Calu3 (cell line): ENCODE measurements around the gene ANXA1. TPM values are rescaled to one million over a fixed set of nuclear protein-coding genes. Genes with fewer than 3 reads are reported as not detected.
"Not testable (repeated sequence)": the region's sequence is repeated elsewhere in the genome, so short reads cannot be mapped to it uniquely, and the experiment has no call there.

ENCODE experiments used
- BruUV-seq: library from RNA; stranded (reverse); fragments of 400-500 nt; replicated peaks from 2 replicates; lab custom pipeline; 2021; lab: Mats Ljungman, UMichigan
- CTCF ChIA-PET: fragments of 300-600 bp; sonication (Branson Sonifier 250); formaldehyde crosslinking; loops from one replicate; lab custom pipeline; 2022; ENCODE audit warnings: antibody characterized with exemption; lab: Charles Lee
- DNase-seq: peaks from one replicate; pipeline ENCODE4 v3.0.0; 2022
- H3K27ac Mint-ChIP-seq: one replicate; pipeline ENCODE4 v1.8.0; 2022; ENCODE audit warnings: mixed read lengths; ENCODE audit not compliant: unreplicated experiment
- H3K27me3 Mint-ChIP-seq: one replicate; pipeline ENCODE4 v1.8.0; 2022; ENCODE audit warnings: mixed read lengths; ENCODE audit not compliant: unreplicated experiment
- H3K36me3 Mint-ChIP-seq: one replicate; pipeline ENCODE4 v1.8.0; 2022; ENCODE audit warnings: mild to moderate bottlenecking, moderate library complexity, mixed read lengths; ENCODE audit not compliant: insufficient read depth, unreplicated experiment
- H3K4me1 Mint-ChIP-seq: one replicate; pipeline ENCODE4 v1.8.0; 2022; ENCODE audit warnings: mild to moderate bottlenecking, low read depth, mixed read lengths; ENCODE audit not compliant: unreplicated experiment
- H3K4me3 Mint-ChIP-seq: one replicate; pipeline ENCODE4 v1.8.0; 2022; ENCODE audit warnings: mild to moderate bottlenecking, low read depth, moderate library complexity, mixed read lengths; ENCODE audit not compliant: unreplicated experiment
- H3K9me3 Mint-ChIP-seq: one replicate; pipeline ENCODE4 v1.8.0; 2022; ENCODE audit warnings: low read depth, mixed read lengths; ENCODE audit not compliant: unreplicated experiment
- CTCF ChIP-seq: fragments of 200-600 bp; IDR thresholded peaks from one replicate; pipeline ENCODE4 v1.8.0; 2022; ENCODE audit warnings: antibody characterized with exemption; ENCODE audit not compliant: unreplicated experiment
- intact Hi-C: fragments of 100-400 bp; cut with micrococcal nuclease; formaldehyde crosslinking; loops from one replicate; pipeline ENCODE4 v1.10.0; 2022; ENCODE audit not compliant: unreplicated experiment
- total RNA-seq: library from RNA; stranded (reverse); gene quantifications from 2 replicates; pipeline ENCODE4 v1.2.3, GENCODE V29; 2022

The ANXA1 gene
- total RNA-seq, 1 experiment from 2014 or later: 458 TPM

- Mint-ChIP-seq H3K4me3 (no peak overlapping the region), H3K9me3 (peaks cover 5% of the 10 kb centered on the region), H3K27me3 (no peaks in the 10 kb centered on the region), H3K27ac (no peak overlapping the region), H3K36me3 (no peaks in the 10 kb centered on the region), H3K4me1 (peaks cover 12% of the 10 kb centered on the region)
- CTCF ChIA-PET: interaction anchor here (1.5 kb wide), 1 partner anchor 76 kb away, joined by 3 read pairs; no protein-coding TSS in a partner anchor
- TF ChIP-seq CTCF: no peak
- DNase-seq: no peak
- BruUV-seq: no TSS peak
- intact Hi-C loops: loop anchor here (5.0 kb wide), 3 partner anchors 106 to 311 kb away; no protein-coding TSS in a partner anchor
Observed at GRCh38 chr9:73183428-73183827, 31.8 kb downstream of the ANXA1 start.

GRCh38 chr9:73183917-73184861, 32.5 kb downstream of the ANXA1 start:
- no peaks in the 10 kb centered on the region for H3K36me3 Mint-ChIP-seq
- no peaks in the 10 kb centered on the region for H3K27me3 Mint-ChIP-seq
- no peak for TF ChIP-seq CTCF
- no peak overlapping the region for H3K4me3 Mint-ChIP-seq
- intact Hi-C loops: loop anchor here (1.0 to 5.0 kb wide), 4 partner anchors 77 to 312 kb away; no protein-coding TSS in a partner anchor
- CTCF ChIA-PET: interaction anchor here (1.5 kb wide), 1 partner anchor 77 kb away, joined by 3 read pairs; no protein-coding TSS in a partner anchor
- peaks cover 5% of the 10 kb centered on the region for H3K9me3 Mint-ChIP-seq
- no TSS peak for BruUV-seq
- no peak for DNase-seq
- peaks cover 8% of the 10 kb centered on the region for H3K4me1 Mint-ChIP-seq
- no peak overlapping the region for H3K27ac Mint-ChIP-seq

GRCh38 chr9:73191109-73191508, 39.4 kb downstream of the ANXA1 start:
- intact Hi-C loops: not testable (repeated sequence)

GRCh38 chr9:73194284-73194683, 42.6 kb downstream of the ANXA1 start:
- no peaks in the 10 kb centered on the region for H3K9me3 Mint-ChIP-seq
- intact Hi-C loops: no loop called here
- BruUV-seq: no TSS peak
- CTCF ChIA-PET: no interaction called here
- no peak for TF ChIP-seq CTCF
- H3K36me3 Mint-ChIP-seq: no peaks in the 10 kb centered on the region
- no peak overlapping the region for H3K4me3 Mint-ChIP-seq
- H3K27ac Mint-ChIP-seq: no peak overlapping the region
- DNase-seq: no peak
- peaks cover 4% of the 10 kb centered on the region for H3K4me1 Mint-ChIP-seq
- H3K27me3 Mint-ChIP-seq: no peaks in the 10 kb centered on the region

More at GRCh38 chr9:73191109-73191508, 39.4 kb downstream of the ANXA1 start:
- not testable (repeated sequence) for H3K9me3 Mint-ChIP-seq, H3K27ac Mint-ChIP-seq, BruUV-seq, H3K4me1 Mint-ChIP-seq, H3K27me3 Mint-ChIP-seq, DNase-seq, H3K4me3 Mint-ChIP-seq, H3K36me3 Mint-ChIP-seq
- CTCF ChIA-PET: interaction anchor here (0.7 kb wide), 1 partner anchor 373 kb away, joined by 3 read pairs; no protein-coding TSS in a partner anchor
